PFSK-1 (cell line): Measurements from ENCODE around the gene MUC3A.

Source experiments
- FOXP2 ChIP-seq: optimal IDR thresholded peaks from 2 replicates; pipeline ENCODE3; 2011; ENCODE audit warnings: borderline replicate concordance, control low read depth, inconsistent platforms; ENCODE audit not compliant: insufficient read depth; ENCODE audit errors: extremely low read length, extremely low read depth
- POLR2AphosphoS5 ChIP-seq: IDR thresholded peaks from 2 replicates; pipeline ENCODE4 v1.6.1; 2012; ENCODE audit warnings: low read depth, mild to moderate bottlenecking, control low read depth, low read length, moderate library complexity
- SIN3A ChIP-seq: IDR thresholded peaks from 2 replicates; pipeline ENCODE4 v1.6.1; 2012; ENCODE audit warnings: mild to moderate bottlenecking, low read length, moderate library complexity, borderline replicate concordance; ENCODE audit not compliant: insufficient read depth
- TAF1 ChIP-seq: IDR thresholded peaks from 2 replicates; pipeline ENCODE4 v1.6.1; 2012; ENCODE audit warnings: low read length, control low read depth, borderline replicate concordance; ENCODE audit not compliant: insufficient read depth
- TF ChIP-seq, protein P1 (sequence below), 2 experiments: IDR thresholded peaks; 2 replicates each; pipeline versions ENCODE4 v1.6.1 to v1.8.0; 2011 to 2012; ENCODE audit warnings: low read depth in 2 of 2, low read length in 2 of 2, control low read depth in 1 of 2, inconsistent platforms in 1 of 2, mild to moderate bottlenecking in 1 of 2, moderate library complexity in 1 of 2; ENCODE audit not compliant: insufficient read depth in 1 of 2

The MUC3A gene

DNA sequence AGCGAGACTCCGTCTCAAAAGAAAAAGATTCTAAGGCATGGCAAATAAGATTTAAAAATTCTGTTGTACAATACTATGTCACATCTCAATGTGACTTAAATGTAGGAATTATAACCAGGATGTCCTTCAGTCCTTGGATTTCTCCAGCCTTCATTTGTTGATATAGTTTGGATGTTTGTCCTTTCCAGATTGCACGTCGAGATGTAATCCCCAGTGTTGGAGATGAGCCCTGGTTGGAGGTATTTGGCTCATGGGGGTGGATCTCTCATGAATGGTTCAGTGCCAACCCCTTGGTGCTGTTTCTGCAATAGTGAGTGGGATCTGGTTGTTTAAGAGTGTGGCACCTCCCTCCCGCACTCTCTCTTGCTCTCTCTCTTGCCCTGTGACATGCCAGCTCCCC, 40.8 kb upstream of the MUC3A start:
- TF ChIP-seq, protein P1, sequence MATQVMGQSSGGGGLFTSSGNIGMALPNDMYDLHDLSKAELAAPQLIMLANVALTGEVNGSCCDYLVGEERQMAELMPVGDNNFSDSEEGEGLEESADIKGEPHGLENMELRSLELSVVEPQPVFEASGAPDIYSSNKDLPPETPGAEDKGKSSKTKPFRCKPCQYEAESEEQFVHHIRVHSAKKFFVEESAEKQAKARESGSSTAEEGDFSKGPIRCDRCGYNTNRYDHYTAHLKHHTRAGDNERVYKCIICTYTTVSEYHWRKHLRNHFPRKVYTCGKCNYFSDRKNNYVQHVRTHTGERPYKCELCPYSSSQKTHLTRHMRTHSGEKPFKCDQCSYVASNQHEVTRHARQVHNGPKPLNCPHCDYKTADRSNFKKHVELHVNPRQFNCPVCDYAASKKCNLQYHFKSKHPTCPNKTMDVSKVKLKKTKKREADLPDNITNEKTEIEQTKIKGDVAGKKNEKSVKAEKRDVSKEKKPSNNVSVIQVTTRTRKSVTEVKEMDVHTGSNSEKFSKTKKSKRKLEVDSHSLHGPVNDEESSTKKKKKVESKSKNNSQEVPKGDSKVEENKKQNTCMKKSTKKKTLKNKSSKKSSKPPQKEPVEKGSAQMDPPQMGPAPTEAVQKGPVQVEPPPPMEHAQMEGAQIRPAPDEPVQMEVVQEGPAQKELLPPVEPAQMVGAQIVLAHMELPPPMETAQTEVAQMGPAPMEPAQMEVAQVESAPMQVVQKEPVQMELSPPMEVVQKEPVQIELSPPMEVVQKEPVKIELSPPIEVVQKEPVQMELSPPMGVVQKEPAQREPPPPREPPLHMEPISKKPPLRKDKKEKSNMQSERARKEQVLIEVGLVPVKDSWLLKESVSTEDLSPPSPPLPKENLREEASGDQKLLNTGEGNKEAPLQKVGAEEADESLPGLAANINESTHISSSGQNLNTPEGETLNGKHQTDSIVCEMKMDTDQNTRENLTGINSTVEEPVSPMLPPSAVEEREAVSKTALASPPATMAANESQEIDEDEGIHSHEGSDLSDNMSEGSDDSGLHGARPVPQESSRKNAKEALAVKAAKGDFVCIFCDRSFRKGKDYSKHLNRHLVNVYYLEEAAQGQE (IDR thresholded peaks at IDR 0.05; ENCODE audit: insufficient read depth in 1 of 2, low read depth in 2 of 2, low read length in 2 of 2): no peak
- TF ChIP-seq FOXP2: no peak
- TF ChIP-seq POLR2AphosphoS5: no peak
- TF ChIP-seq SIN3A: no peak
- TF ChIP-seq TAF1: no peak

DNA sequence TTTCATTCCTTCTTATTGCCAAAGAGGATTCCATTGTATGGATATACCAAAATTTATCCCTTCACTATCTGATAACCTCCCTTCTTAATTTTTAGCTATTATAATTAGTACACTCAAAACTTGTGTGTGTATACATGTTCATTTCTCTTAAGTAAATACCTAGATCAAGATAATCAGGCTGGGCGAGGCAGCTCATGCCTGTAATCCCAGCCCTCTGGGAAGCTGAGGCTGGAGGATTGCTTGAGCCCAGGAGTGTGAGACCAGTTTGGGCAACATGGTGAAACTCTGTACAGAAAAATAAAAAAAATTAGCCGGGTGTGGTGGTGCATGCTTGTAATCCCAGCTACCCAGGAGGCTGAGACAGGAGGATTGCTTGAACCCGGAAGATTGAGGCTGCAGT, 37.9 kb upstream of the MUC3A start:
- TF ChIP-seq POLR2AphosphoS5 (no peak), FOXP2 (no peak), SIN3A (no peak), TAF1 (no peak)
- TF ChIP-seq, protein P1 (IDR thresholded peaks at IDR 0.05; ENCODE audit: insufficient read depth in 1 of 2, low read depth in 2 of 2, low read length in 2 of 2): no peak

DNA sequence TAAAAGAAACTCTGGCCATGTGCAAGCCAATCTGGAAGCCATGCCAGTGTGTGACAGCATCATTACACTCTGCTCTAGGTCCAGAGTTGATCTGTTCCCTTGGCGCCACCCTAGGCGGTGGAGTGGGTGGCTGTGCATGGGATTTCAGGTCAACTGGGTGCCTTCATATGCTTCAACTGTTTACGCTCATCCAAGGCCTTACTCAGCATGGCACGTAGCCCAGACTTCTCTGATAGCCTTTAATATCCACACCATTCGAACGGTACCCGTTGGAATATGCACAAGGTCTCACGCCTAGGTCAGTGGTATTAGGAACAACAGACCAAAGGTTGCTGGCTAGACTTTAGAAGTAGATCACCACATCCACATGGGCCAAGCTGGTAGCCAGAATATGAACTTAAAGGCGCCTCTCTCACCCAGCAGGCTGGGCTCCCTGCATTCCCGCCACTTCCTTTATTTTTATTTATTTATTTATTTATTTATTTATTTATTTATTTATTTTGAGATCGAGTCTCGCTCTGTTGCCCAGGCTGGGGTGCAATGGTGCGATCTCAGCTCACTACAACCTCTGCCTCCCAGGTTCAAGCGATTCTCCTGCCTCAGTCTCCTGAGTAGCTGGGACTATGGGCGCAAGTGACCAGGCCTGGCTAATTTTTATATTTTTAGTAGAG, 35.0 kb upstream of the MUC3A start:
- TF ChIP-seq SIN3A (no peak), TAF1 (no peak), FOXP2 (no peak), POLR2AphosphoS5 (no peak)
- TF ChIP-seq, protein P1 (IDR thresholded peaks at IDR 0.05; ENCODE audit: insufficient read depth in 1 of 2, low read depth in 2 of 2, low read length in 2 of 2): no peak

DNA sequence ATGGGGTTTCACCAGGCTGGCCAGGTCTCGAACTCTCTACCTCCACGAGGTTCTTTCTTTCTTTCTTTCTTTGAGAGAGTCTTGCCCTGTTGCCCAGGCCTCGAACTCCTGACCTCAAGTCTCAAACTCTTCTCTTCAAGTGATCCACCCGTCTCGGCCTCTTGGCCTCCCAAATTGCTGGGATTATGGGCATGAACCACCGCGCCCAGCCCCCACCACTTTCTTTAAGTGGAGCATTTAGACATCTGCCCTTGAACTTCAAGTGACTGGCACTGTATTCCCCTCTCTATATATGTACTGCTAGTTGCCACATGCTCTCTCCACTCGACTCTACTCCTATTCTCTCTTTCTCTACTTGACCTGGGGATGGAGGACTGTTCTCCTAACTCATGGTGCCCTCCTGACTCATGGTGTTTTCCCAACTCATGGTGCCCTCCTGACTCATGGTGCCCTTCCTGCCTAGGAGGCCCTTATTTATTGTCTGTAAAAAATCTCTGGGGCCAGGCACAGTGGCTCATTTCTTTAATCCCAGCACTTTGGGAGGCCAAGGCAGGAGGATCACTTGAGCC, 34.4 kb upstream of the MUC3A start:
- TF ChIP-seq FOXP2: no peak
- TF ChIP-seq, protein P1 (IDR thresholded peaks at IDR 0.05; ENCODE audit: insufficient read depth in 1 of 2, low read depth in 2 of 2, low read length in 2 of 2): no peak
- TF ChIP-seq POLR2AphosphoS5: no peak
